IMR-90 (cell line): ENCODE data around the gene NAE1.

Experiments used
- BHLHE40 ChIP-seq: fragments of 150-350 bp; IDR thresholded peaks from 2 replicates; pipeline ENCODE4 v1.6.1; 2016; ENCODE audit warnings: mild to moderate bottlenecking, low read depth, low read length
- FOS ChIP-seq: fragments of 150-350 bp; IDR thresholded peaks from 2 replicates; pipeline ENCODE4 v1.6.1; 2016; ENCODE audit warnings: low read depth, low read length
- MAFK ChIP-seq: IDR thresholded peaks from 2 replicates; pipeline ENCODE4 v1.6.1; 2012; ENCODE audit warnings: low read depth, low read length, improper control_type of control experiment
- MXI1 ChIP-seq: IDR thresholded peaks from 2 replicates; pipeline ENCODE4 v1.6.1; 2012; ENCODE audit warnings: low read depth, mild to moderate bottlenecking, low read length, moderate library complexity, borderline replicate concordance
- POLR2A ChIP-seq: IDR thresholded peaks from 2 replicates; pipeline ENCODE4 v1.6.1; 2012; ENCODE audit warnings: mild to moderate bottlenecking, low read depth, low read length
- RFX5 ChIP-seq: IDR thresholded peaks from 2 replicates; pipeline ENCODE4 v1.8.0; 2012; ENCODE audit warnings: low read depth, mild to moderate bottlenecking, low read length, moderate library complexity
- SMC3 ChIP-seq: fragments of 150-350 bp; IDR thresholded peaks from 2 replicates; pipeline ENCODE4 v1.6.1; 2016; ENCODE audit warnings: low read depth, mild to moderate bottlenecking, antibody characterized with exemption, low read length, moderate library complexity
- TF ChIP-seq, protein P1 (sequence below): conservative IDR thresholded peaks from 2 replicates; pipeline ENCODE4 v1.5.1; 2012; ENCODE audit warnings: mild to moderate bottlenecking, low read depth, low read length, improper control_type of control experiment
- TF ChIP-seq, protein P2 (sequence below): fragments of 150-350 bp; IDR thresholded peaks from 2 replicates; pipeline ENCODE4 v1.6.1; 2017; ENCODE audit warnings: mild to moderate bottlenecking, antibody characterized with exemption, low read length, low read depth
- TF ChIP-seq, protein P3 (sequence below): fragments of 150-350 bp; IDR thresholded peaks from 2 replicates; pipeline ENCODE4 v1.6.1; 2016; ENCODE audit warnings: low read depth, mild to moderate bottlenecking, low read length, moderate library complexity, borderline replicate concordance

DNA sequence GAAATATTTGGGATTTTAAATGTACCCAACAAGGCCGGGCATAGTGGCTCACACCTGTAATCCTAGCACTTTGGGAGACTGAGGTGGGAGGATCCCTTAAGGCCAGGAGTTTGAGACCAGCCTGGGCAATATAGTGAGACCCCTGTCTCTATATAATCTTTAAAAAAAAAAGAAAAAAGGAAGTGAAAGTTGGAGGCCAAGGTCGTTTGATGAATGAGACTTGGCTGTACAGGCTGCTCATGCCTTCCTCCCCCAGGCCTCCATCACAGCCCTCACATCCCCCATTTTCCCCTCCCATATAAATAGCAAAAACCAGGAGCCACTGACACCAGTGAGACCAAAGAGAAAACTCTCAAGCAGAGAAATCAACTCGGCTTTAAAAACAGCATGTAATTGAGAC lies 10.1 kb upstream of the NAE1 start:
- TF ChIP-seq, protein P1, sequence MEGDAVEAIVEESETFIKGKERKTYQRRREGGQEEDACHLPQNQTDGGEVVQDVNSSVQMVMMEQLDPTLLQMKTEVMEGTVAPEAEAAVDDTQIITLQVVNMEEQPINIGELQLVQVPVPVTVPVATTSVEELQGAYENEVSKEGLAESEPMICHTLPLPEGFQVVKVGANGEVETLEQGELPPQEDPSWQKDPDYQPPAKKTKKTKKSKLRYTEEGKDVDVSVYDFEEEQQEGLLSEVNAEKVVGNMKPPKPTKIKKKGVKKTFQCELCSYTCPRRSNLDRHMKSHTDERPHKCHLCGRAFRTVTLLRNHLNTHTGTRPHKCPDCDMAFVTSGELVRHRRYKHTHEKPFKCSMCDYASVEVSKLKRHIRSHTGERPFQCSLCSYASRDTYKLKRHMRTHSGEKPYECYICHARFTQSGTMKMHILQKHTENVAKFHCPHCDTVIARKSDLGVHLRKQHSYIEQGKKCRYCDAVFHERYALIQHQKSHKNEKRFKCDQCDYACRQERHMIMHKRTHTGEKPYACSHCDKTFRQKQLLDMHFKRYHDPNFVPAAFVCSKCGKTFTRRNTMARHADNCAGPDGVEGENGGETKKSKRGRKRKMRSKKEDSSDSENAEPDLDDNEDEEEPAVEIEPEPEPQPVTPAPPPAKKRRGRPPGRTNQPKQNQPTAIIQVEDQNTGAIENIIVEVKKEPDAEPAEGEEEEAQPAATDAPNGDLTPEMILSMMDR = no peak
- TF ChIP-seq POLR2A = no peak
- TF ChIP-seq FOS = no peak
- TF ChIP-seq, protein P2, sequence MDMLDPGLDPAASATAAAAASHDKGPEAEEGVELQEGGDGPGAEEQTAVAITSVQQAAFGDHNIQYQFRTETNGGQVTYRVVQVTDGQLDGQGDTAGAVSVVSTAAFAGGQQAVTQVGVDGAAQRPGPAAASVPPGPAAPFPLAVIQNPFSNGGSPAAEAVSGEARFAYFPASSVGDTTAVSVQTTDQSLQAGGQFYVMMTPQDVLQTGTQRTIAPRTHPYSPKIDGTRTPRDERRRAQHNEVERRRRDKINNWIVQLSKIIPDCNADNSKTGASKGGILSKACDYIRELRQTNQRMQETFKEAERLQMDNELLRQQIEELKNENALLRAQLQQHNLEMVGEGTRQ = no peak
- no peak for TF ChIP-seq MXI1
- TF ChIP-seq, protein P3, sequence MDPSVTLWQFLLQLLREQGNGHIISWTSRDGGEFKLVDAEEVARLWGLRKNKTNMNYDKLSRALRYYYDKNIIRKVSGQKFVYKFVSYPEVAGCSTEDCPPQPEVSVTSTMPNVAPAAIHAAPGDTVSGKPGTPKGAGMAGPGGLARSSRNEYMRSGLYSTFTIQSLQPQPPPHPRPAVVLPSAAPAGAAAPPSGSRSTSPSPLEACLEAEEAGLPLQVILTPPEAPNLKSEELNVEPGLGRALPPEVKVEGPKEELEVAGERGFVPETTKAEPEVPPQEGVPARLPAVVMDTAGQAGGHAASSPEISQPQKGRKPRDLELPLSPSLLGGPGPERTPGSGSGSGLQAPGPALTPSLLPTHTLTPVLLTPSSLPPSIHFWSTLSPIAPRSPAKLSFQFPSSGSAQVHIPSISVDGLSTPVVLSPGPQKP = no peak
- no peak for TF ChIP-seq MAFK
- TF ChIP-seq SMC3 = no peak
- no peak for TF ChIP-seq BHLHE40
- no peak for TF ChIP-seq RFX5
